Lower lobe of right lung (tissue), 2 donors: ENCODE results near the gene HDAC7. TPM values are rescaled to one million over a fixed set of nuclear protein-coding genes. Genes with fewer than 3 reads are reported as not detected.

ENCODE experiments used
- ATAC-seq, 2 donors: fragments of 200-7000 bp; cut with Tn5 transposase; one replicate each; pipeline ENCODE4 v1.9.1; 2020 to 2022; ENCODE audit warnings: mild to moderate bottlenecking in 2 of 2, moderate library complexity in 2 of 2
- DNase-seq: peaks from one replicate; pipeline ENCODE4 v3.0.0-alpha.2; 2020
- H3K27ac ChIP-seq: fragments of 200-600 bp; one replicate; pipeline ENCODE4 v1.8.0; 2022
- H3K27me3 ChIP-seq: fragments of 200-600 bp; one replicate; pipeline ENCODE4 v1.8.0; 2022; ENCODE audit warnings: low read depth
- H3K36me3 ChIP-seq: fragments of 200-600 bp; one replicate; pipeline ENCODE4 v1.8.0; 2022; ENCODE audit warnings: mild to moderate bottlenecking
- H3K4me1 ChIP-seq: fragments of 200-600 bp; one replicate; pipeline ENCODE4 v1.8.0; 2022
- H3K4me3 ChIP-seq: fragments of 200-600 bp; one replicate; pipeline ENCODE4 v1.8.0; 2022; ENCODE audit warnings: mild to moderate bottlenecking
- H3K9me3 ChIP-seq: fragments of 200-600 bp; one replicate; pipeline ENCODE4 v1.8.0; 2022
- intact Hi-C: fragments of 100-400 bp; cut with DNase I; formaldehyde crosslinking; loops from one replicate; pipeline ENCODE4 v1.11.0; 2022
- total RNA-seq: library from RNA; stranded (reverse); fragmentation: NEBNext Ultra II Directional; extraction: Animal tissue kit (Norgen Biotek cat#: 25700); gene quantifications from one replicate; pipeline ENCODE4 v1.2.1, GENCODE V29; 2021
- TF ChIP-seq, protein P1 (sequence below): fragments of 200-600 bp; IDR thresholded peaks from one replicate; pipeline ENCODE4 v1.8.0; 2022; ENCODE audit warnings: antibody characterized with exemption, mild to moderate bottlenecking
- donor health status: DM: no; HTN: yes; CAD: no; lungs with severe emphysema.

Gene HDAC7
- total RNA-seq, 1 donor from 2014 or later = 104 TPM

DNA sequence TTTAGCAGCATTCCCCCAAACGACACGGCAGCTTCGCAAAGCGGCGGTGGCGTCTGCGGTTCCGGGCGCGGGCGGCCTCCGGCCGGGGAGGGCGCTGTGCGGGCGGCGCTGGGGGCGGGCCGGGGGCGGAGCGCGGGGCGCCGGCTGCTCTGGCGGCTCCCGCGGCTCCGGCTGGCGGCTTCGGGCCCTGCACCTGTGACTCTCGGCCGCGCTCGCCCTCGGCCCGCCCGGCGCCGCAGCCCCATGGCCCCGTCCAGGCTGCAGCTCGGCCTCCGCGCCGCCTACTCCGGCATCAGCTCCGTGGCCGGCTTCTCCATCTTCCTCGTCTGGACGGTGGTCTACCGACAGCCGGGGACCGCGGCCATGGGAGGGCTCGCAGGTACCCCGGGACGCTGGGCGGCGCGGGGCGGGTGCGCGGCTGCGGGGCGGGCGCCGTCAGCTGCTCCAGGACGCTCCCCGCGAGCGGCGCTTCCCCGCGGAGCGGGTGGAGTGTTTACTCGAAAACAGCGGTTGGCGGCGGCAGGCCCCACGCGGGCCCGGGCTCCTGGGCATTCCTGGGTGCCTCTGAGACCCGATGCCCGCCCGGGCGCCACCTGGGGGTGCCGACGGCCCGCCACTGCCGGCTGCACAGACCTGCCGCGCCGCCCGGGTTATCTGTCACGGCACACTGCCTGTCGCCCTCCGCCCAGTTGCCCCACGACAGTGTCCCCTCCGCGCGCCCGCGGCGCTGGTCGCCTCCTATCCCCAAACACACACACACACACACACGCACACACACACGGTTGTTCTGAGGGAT lies 46.4 kb downstream of the HDAC7 start, which contains the start of gene SLC48A1:
TSS of gene SLC48A1 (plus strand) at position 177 of the 796 bp plus-strand sequence. CDS start at position 244, 67 bp downstream.
- TF ChIP-seq, protein P1, sequence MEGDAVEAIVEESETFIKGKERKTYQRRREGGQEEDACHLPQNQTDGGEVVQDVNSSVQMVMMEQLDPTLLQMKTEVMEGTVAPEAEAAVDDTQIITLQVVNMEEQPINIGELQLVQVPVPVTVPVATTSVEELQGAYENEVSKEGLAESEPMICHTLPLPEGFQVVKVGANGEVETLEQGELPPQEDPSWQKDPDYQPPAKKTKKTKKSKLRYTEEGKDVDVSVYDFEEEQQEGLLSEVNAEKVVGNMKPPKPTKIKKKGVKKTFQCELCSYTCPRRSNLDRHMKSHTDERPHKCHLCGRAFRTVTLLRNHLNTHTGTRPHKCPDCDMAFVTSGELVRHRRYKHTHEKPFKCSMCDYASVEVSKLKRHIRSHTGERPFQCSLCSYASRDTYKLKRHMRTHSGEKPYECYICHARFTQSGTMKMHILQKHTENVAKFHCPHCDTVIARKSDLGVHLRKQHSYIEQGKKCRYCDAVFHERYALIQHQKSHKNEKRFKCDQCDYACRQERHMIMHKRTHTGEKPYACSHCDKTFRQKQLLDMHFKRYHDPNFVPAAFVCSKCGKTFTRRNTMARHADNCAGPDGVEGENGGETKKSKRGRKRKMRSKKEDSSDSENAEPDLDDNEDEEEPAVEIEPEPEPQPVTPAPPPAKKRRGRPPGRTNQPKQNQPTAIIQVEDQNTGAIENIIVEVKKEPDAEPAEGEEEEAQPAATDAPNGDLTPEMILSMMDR = peak; percentile 8
- peak within 1 kb of the TSS; percentile 95 for H3K4me3 ChIP-seq
- peak; percentile 85 for DNase-seq
- intact Hi-C loops = no loop called here
- no peaks in the 10 kb centered on the region for H3K9me3 ChIP-seq
- no peaks in the 10 kb centered on the region for H3K36me3 ChIP-seq
- peak within 1 kb of the TSS; percentile 83 for H3K27ac ChIP-seq
- ATAC-seq = peak; percentile 87 to 90
- H3K4me1 ChIP-seq = peaks cover 76% of the 10 kb centered on the region
- no peaks in the 10 kb centered on the region for H3K27me3 ChIP-seq

DNA sequence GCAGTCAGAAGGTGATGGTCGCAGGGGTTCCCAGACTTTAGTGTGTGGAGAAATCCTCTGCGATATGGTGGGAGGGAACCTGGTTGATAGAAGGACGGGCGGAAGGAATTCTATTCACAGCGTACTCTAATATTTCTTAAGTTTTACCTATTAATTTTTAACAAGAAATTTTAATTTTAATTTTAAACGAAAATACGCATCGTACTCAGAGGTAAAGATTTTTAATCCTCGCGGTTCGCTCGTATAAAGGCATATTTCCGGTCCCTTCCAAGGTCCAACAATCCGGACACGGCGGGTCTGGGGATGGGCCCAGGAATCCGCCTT lies 47.0 kb downstream of the HDAC7 start:
- DNase-seq (no peak), ATAC-seq (no peak)
- Histone ChIP-seq H3K27me3 (no peaks in the 10 kb centered on the region), H3K4me1 (peaks cover 70% of the 10 kb centered on the region), H3K36me3 (no peaks in the 10 kb centered on the region), H3K9me3 (no peaks in the 10 kb centered on the region), H3K4me3 (peak overlapping the region; percentile 95), H3K27ac (peak overlapping the region; percentile 83)
- TF ChIP-seq, protein P1 = no peak
- intact Hi-C loops = no loop called here

DNA sequence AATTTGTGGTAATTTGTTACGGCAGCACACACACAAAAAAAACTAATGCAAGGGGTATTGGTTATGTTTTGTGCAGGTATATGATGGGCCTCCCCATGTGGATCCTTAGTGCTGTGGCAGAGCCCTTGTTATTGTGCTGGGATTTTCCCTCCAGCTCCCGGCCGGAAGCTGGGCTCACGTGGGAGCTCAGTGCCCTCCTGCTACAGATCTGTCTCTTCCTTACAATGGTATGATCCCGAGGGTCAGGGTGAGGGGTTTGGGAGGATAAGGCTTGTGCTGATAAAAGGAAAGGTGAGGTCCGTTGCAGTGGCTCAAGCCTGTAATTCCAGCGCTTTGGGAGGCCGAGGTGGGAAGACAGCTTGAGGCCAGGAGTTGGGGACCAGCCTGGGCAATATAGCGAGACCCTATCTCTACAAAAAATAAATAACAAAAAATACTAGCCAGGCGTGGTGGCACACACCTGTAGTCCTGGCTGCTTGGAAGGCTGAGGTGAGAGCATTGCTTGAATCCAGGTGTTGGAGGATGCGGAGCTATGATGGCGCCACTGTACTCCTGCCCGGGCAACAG lies 47.5 kb downstream of the HDAC7 start:
- no peak for DNase-seq
- H3K27ac ChIP-seq = no peak overlapping the region
- H3K36me3 ChIP-seq = no peaks in the 10 kb centered on the region
- TF ChIP-seq, protein P1 = no peak
- no peak for ATAC-seq
- peaks cover 65% of the 10 kb centered on the region for H3K4me1 ChIP-seq
- intact Hi-C loops = no loop called here
- no peaks in the 10 kb centered on the region for H3K27me3 ChIP-seq
- H3K4me3 ChIP-seq = peak overlapping the region; percentile 95
- no peaks in the 10 kb centered on the region for H3K9me3 ChIP-seq

DNA sequence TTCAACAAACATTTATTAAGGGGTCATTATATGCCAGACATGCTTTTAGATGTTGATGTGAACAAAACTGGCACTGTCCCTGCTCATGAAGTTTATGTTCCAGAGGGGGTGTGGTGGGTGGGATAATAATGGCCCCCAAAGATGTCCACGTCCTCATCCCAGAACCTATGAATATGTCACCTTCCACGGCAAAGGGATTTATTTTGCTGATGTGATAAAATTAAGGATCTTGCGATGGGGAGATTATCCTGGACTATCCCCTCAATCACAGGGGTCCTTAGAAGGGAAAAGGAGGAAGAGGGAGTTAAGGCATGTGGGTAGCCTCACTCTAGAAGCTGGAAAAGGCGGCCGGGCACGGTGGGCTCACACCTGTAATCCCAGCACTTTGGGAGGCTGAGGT lies 48.4 kb downstream of the HDAC7 start:
- TF ChIP-seq, protein P1 = no peak
- Histone ChIP-seq H3K4me1 (peaks cover 56% of the 10 kb centered on the region), H3K27me3 (no peaks in the 10 kb centered on the region), H3K4me3 (no peak overlapping the region), H3K9me3 (no peaks in the 10 kb centered on the region), H3K27ac (no peak overlapping the region), H3K36me3 (no peaks in the 10 kb centered on the region)
- ATAC-seq = no peak
- DNase-seq = peak; percentile 27
- intact Hi-C loops = no loop called here

DNA sequence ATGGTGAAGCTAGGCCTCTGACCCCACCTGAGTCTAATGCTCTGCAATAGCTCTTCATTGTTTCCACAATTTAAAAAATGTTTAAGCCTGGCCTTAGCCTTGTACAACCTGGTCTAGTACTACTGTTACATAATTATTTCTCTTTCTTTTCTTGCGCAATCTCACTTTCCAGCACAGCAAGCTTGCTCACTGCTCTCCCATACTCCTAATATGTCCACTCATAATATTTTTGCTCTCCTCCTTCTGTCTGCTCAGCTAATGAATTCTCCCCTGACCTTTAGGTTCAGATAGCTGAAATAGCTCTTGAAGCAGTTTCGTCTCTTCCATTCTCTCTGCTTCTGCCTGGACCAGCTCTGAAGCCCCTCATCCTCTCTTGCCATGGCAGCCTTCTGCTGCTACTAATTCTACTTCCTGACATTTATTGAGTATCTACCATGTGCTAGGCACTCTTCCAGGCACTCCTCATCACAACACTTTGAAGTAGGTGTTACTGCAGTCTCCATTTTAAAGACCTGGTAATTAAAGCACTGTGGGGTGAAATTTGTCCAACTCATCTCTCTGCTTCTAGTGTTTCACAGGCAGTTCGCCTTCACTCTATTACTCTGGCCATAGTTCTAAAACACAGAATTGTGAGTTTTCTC lies 49.5 kb downstream of the HDAC7 start:
- TF ChIP-seq, protein P1 = no peak
- no peak overlapping the region for H3K4me3 ChIP-seq
- no peaks in the 10 kb centered on the region for H3K36me3 ChIP-seq
- H3K27me3 ChIP-seq = no peaks in the 10 kb centered on the region
- H3K9me3 ChIP-seq = no peaks in the 10 kb centered on the region
- peaks cover 45% of the 10 kb centered on the region for H3K4me1 ChIP-seq
- intact Hi-C loops = no loop called here
- peak; percentile 19 for DNase-seq
- peak; percentile 59 to 73 for ATAC-seq
- H3K27ac ChIP-seq = peak overlapping the region; percentile 34
